PC-9 (cell line): Measurements from ENCODE around the gene CIDEA. TPM values are rescaled to one million over a fixed set of nuclear protein-coding genes. Genes with fewer than 3 reads are reported as not detected.

Source experiments
- BruUV-seq: library from RNA; stranded (reverse); fragments of 400-500 nt; replicated peaks from 2 replicates; lab custom pipeline; 2021; lab: Mats Ljungman, UMichigan
- CTCF ChIA-PET: fragments of 300-600 bp; sonication (Branson Sonifier 250); formaldehyde crosslinking; loops from one replicate; lab custom pipeline; 2022; ENCODE audit warnings: antibody characterized with exemption; lab: Charles Lee
- POLR2A ChIA-PET: fragments of 300-600 bp; sonication (Branson Sonifier 250); formaldehyde crosslinking; loops from one replicate; lab custom pipeline; 2022; ENCODE audit warnings: antibody characterized with exemption; ENCODE audit not compliant: unreplicated experiment; lab: Charles Lee
- DNase-seq, 2 experiments: peaks; one replicate each; pipeline versions ENCODE4 v3.0.0 to v3.0.0-alpha.2; 2015 to 2022; ENCODE audit warnings: mixed read lengths in 1 of 2
- H2AFZ ChIP-seq: fragments of 200-600 bp; sonication (generic); 2 replicates; pipeline ENCODE4 v1.8.1; 2017; ENCODE audit warnings: antibody characterized with exemption
- H3F3A ChIP-seq: fragments of 200-600 bp; sonication (generic); 2 replicates; pipeline ENCODE4 v1.8.1; 2017; ENCODE audit warnings: antibody characterized with exemption, mild to moderate bottlenecking, low read depth; ENCODE audit not compliant: insufficient read depth
- H3K27ac ChIP-seq: fragments of 200-600 bp; sonication (generic); 2 replicates; pipeline ENCODE4 v1.6.1; 2016; ENCODE audit warnings: mixed run types
- H3K27me3 ChIP-seq: fragments of 200-600 bp; sonication (generic); 2 replicates; pipeline ENCODE4 v1.6.1; 2016; ENCODE audit warnings: low read depth, mixed run types; ENCODE audit not compliant: insufficient read depth
- H3K36me3 ChIP-seq: fragments of 200-600 bp; sonication (generic); 2 replicates; pipeline ENCODE4 v1.6.1; 2016; ENCODE audit warnings: low read depth, mixed run types
- H3K4me1 ChIP-seq: fragments of 200-600 bp; sonication (generic); replicated peaks from 2 replicates; pipeline ENCODE4 v1.6.1; 2016; ENCODE audit warnings: mixed run types; ENCODE audit not compliant: insufficient read depth
- H3K4me2 ChIP-seq: fragments of 200-600 bp; sonication (generic); 2 replicates; pipeline ENCODE4 v1.6.1; 2017; ENCODE audit warnings: mixed run types
- H3K4me3 ChIP-seq: fragments of 200-600 bp; sonication (generic); 2 replicates; pipeline ENCODE4 v1.6.1; 2016; ENCODE audit warnings: mixed run types
- H3K79me2 ChIP-seq: fragments of 200-600 bp; sonication (generic); 2 replicates; pipeline ENCODE4 v1.6.1; 2017; ENCODE audit warnings: low read depth, mixed run types
- H3K9me2 ChIP-seq: fragments of 200-600 bp; sonication (generic); 2 replicates; pipeline ENCODE4 v1.8.1; 2017; ENCODE audit warnings: mild to moderate bottlenecking; ENCODE audit not compliant: insufficient read depth
- H3K9me3 ChIP-seq: fragments of 200-600 bp; sonication (generic); 2 replicates; pipeline ENCODE4 v1.8.1; 2016; ENCODE audit warnings: low read depth; ENCODE audit not compliant: insufficient read depth
- H4K20me1 ChIP-seq: fragments of 200-600 bp; sonication (generic); 2 replicates; pipeline ENCODE4 v1.8.1; 2017; ENCODE audit not compliant: insufficient read depth
- CTCF ChIP-seq: fragments of 200-600 bp; sonication (generic); conservative IDR thresholded peaks from 2 replicates; pipeline ENCODE4 v1.6.1; 2017; ENCODE audit warnings: mixed run types, antibody characterized with exemption, mild to moderate bottlenecking, moderate library complexity
- EZH2 ChIP-seq: fragments of 200-600 bp; sonication (generic); IDR thresholded peaks from 2 replicates; pipeline ENCODE4 v1.8.0; 2017; ENCODE audit warnings: antibody characterized with exemption, low read depth
- intact Hi-C: fragments of 100-400 bp; cut with micrococcal nuclease; formaldehyde crosslinking; loops from one replicate; pipeline ENCODE4 v1.10.0; 2022; ENCODE audit not compliant: unreplicated experiment
- total RNA-seq: library from RNA; stranded (reverse); gene quantifications from 2 replicates; pipeline ENCODE4 v1.2.3, GENCODE V29; 2021

Gene CIDEA
- total RNA-seq, 1 experiment from 2014 or later = not detected

- Histone ChIP-seq H3K4me1 (no peaks in the 10 kb centered on the region), H3K4me2 (peak overlapping the region; percentile 77), H2AFZ (peak overlapping the region; percentile 98), H3K27me3 (no peaks in the 10 kb centered on the region), H3K79me2 (no peaks in the 10 kb centered on the region), H3K27ac (peak overlapping the region; percentile 57), H4K20me1 (no peaks in the 10 kb centered on the region), H3K36me3 (no peaks in the 10 kb centered on the region), H3K9me3 (no peaks in the 10 kb centered on the region), H3F3A (no peaks in the 10 kb centered on the region), H3K9me2 (no peaks in the 10 kb centered on the region), H3K4me3 (peak overlapping the region; percentile 70)
- CTCF ChIA-PET = interaction anchor here (0.6 to 2.1 kb wide), 25 partner anchors 12 to 512 kb away, joined by 3 to 15 read pairs (median 4); partner anchors contain the start of gene TUBB6
- intact Hi-C loops = loop anchor here (1.0 kb wide), 1 partner anchor 179 kb away; no protein-coding TSS in a partner anchor
- no peak for TF ChIP-seq EZH2
- peak; percentile 80 for TF ChIP-seq CTCF
- TSS peak; percentile 90 for BruUV-seq
- peak; percentile 60 to 83 for DNase-seq
- POLR2A ChIA-PET = interaction anchor here (0.5 to 0.6 kb wide), 2 partner anchors 106 to 440 kb away, joined by 3 read pairs; no protein-coding TSS in a partner anchor
Measured at GRCh38 chr18:12271376-12272235, 17.4 kb downstream of the CIDEA start.

DNA sequence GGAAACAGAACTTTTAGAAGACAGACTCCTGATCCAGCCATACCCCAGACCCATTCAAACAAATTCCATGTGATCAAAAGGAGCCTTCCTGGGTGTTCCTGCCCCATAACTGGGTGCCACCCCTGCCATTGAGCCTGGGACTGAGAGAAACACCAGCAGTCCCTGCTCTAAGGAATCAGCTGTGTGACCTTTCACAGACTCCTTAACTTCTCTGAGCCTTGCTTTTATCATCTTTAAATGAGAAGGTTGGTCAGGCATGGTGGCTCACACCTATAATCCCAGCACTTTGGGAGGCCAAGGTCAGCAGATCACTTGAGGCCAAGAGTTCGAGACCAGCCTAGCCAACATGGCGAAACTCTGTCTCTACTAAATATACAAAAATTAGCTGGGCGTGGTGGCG lies 20.6 kb downstream of the CIDEA start:
- ChIA-PET CTCF (no interaction called here), POLR2A (no interaction called here)

More for the DNA sequence above, 20.6 kb downstream of the CIDEA start:
- H3K79me2 ChIP-seq = no peaks in the 10 kb centered on the region
- H4K20me1 ChIP-seq = no peaks in the 10 kb centered on the region
- no peaks in the 10 kb centered on the region for H3K9me2 ChIP-seq
- no peaks in the 10 kb centered on the region for H3K27me3 ChIP-seq
- H3F3A ChIP-seq = no peaks in the 10 kb centered on the region
- BruUV-seq = no TSS peak
- no peak overlapping the region for H2AFZ ChIP-seq
- H3K27ac ChIP-seq = no peak overlapping the region
- intact Hi-C loops = no loop called here
- DNase-seq = no peak
- H3K4me3 ChIP-seq = no peak overlapping the region
- no peak overlapping the region for H3K4me2 ChIP-seq
- no peaks in the 10 kb centered on the region for H3K36me3 ChIP-seq
- no peak for TF ChIP-seq EZH2
- no peak for TF ChIP-seq CTCF
- H3K9me3 ChIP-seq = no peaks in the 10 kb centered on the region
- H3K4me1 ChIP-seq = no peaks in the 10 kb centered on the region
